ENCODE measurements around the gene PHLDA3.

DNA sequence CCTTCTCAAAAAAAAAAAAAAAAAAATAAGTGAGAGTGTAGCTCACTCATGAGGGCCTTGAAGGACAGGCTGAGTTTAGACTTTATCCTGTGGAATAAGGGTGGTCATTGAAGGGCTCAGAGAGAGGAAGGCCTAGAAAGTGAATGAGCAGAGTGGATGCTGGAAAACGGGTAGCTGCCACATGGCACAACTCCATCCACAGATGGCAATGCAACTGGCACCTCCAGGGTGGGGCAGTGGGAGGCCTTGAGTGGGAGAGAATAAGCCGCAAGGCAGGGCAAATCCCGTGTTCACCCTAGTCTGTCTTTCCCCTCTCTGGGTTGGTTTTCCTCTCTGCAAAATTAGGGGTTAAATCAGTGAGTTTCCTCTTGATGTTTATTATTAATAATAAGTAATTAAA lies 50.5 kb downstream of the PHLDA3 start:
- TF ChIP-seq CTCF (IDR thresholded peaks at IDR 0.05; ENCODE audit: low read length), result no peak
- TF ChIP-seq EZH2 (IDR thresholded peaks at IDR 0.05; ENCODE audit: borderline replicate concordance, low read length), result no peak
